ENCODE results near the gene PXDN.

Gene PXDN

DNA sequence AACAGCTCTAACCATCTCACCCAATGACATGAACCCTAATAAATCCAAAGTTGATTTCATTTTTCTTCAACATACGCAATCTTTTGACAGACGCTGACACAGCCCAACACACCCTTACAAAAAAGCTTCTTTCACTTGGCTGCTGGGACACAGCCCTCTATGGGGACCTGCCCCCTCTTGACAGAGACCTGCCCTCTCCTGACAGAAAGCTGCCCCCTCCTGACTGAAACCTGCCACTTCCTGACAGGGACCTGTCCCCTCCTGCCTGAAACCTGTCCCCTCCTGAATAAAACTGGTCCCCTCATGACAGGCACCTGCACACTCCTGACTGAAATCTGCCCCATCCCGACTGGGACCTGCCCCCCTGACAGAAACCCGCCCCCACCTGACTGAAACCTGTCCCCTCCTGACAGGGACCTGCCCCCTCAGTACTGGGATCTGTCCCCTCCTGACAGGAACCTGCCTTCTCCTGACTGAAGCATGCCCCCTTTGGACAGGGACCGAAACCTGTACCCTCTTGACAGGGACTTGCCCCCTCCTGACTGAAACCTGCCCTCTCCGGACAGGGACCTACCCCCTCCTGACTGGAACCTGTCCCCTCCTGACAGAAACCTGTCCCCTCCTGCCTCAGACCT, 87.9 kb downstream of the PXDN start:
- Mint-ChIP-seq H3K36me3 (ENCODE audit: insufficient read depth) (no peaks in the 10 kb centered on the region), H3K9me3 (no peaks in the 10 kb centered on the region), H3K4me3 (no peak overlapping the region), H3K27ac (ENCODE audit: low read depth) (no peak overlapping the region), H3K27me3 (no peaks in the 10 kb centered on the region), H3K4me1 (no peaks in the 10 kb centered on the region)
- no peak for DNase-seq (ENCODE audit: low spot score in 2 of 2)
- no peak for ATAC-seq (replicated peaks; ENCODE audit: extremely low read depth, poor library complexity, severe bottlenecking)

DNA sequence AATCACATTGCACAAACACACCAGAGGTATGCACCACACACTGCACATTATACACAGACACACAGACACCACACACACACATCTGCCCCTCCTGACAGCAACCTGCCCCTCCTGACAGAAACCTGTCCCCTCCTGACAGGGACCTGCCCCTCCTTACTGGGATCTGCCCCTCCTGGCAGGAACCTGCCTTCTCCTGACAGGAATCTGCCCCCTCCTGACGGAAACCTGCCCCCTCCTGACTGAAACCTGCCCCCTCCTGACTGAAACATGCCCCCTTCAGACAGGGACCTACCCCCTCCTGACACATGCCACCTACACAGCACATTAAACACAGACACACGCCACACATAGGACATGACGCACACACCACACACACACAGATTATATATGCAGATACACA, 88.9 kb downstream of the PXDN start:
- ATAC-seq (replicated peaks; ENCODE audit: extremely low read depth, poor library complexity, severe bottlenecking) (no peak), DNase-seq (ENCODE audit: low spot score in 2 of 2) (no peak)
- Mint-ChIP-seq H3K27ac (ENCODE audit: low read depth) (no peak overlapping the region), H3K9me3 (peaks cover 3% of the 10 kb centered on the region), H3K4me3 (no peak overlapping the region), H3K4me1 (no peaks in the 10 kb centered on the region), H3K27me3 (no peaks in the 10 kb centered on the region), H3K36me3 (ENCODE audit: insufficient read depth) (no peaks in the 10 kb centered on the region)

DNA sequence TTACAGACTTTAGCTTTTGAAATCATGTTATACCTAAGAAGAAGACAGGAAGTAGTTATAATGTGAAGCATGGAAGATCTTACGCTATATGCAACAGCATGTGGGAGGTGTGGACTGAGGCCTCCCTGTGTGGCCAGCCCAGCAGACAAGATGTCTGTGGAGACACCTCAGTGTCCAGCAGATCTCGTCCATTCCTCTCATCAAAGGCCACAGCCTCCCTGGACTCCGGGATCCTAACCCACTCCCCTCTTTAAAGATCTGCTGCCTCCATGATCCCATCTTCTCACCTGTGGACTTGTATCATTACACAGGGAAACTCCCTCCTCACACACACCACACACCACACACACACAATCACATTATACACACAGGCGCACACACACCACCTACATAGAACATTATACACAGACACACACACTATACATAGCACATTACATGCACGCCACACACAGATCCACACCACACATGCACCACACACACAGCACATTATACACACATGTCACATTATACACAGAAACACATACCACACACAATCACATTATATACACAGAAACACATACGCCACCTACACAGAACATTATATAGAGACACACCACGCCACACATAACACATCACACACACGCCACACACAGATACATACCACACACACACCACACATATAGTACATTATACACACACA, 89.5 kb downstream of the PXDN start:
- Mint-ChIP-seq H3K4me3 (no peak overlapping the region), H3K9me3 (peaks cover 9% of the 10 kb centered on the region), H3K27me3 (no peaks in the 10 kb centered on the region), H3K4me1 (no peaks in the 10 kb centered on the region), H3K27ac (ENCODE audit: low read depth) (no peak overlapping the region), H3K36me3 (ENCODE audit: insufficient read depth) (no peaks in the 10 kb centered on the region)
- ATAC-seq (replicated peaks; ENCODE audit: extremely low read depth, poor library complexity, severe bottlenecking) (no peak), DNase-seq (ENCODE audit: low spot score in 2 of 2) (no peak)

DNA sequence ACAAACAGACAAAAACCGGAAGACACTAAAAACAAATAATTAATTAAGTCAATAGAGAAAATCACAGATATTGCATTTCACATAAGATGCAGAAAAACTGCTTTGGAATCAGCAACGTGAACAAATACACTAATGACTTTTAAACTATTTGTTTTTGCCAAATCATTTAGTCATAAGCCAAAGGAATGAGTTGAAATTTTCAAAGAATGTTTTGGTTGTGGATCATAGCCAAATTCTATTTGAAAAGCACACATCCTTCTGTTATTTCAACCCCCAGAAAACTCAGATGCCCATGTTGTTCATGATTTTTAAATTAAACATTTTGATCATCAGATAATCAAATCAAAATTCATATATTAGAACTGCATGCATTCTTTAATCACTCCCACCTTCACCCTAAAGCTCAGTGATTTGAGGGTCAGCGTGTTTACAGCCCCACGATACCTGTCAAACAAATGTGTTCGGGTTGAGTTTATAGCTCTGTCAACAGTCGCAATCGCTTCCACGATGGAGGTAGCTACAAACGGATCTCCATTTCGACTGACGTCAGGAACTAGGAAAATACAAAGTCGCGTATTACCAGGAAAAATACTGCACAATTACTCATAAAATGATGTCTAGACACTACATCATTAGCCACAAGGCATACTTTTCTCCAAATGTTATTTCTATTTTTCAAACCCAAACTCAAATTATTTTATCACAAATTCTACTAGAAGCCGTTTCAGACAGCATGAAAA, 90.2 kb downstream of the PXDN start:
- DNase-seq (ENCODE audit: low spot score in 2 of 2) (no peak), ATAC-seq (replicated peaks; ENCODE audit: extremely low read depth, poor library complexity, severe bottlenecking) (no peak)
- Mint-ChIP-seq H3K36me3 (ENCODE audit: insufficient read depth) (no peaks in the 10 kb centered on the region), H3K27me3 (no peaks in the 10 kb centered on the region), H3K27ac (ENCODE audit: low read depth) (no peak overlapping the region), H3K4me1 (no peaks in the 10 kb centered on the region), H3K4me3 (no peak overlapping the region), H3K9me3 (peaks cover 11% of the 10 kb centered on the region)

DNA sequence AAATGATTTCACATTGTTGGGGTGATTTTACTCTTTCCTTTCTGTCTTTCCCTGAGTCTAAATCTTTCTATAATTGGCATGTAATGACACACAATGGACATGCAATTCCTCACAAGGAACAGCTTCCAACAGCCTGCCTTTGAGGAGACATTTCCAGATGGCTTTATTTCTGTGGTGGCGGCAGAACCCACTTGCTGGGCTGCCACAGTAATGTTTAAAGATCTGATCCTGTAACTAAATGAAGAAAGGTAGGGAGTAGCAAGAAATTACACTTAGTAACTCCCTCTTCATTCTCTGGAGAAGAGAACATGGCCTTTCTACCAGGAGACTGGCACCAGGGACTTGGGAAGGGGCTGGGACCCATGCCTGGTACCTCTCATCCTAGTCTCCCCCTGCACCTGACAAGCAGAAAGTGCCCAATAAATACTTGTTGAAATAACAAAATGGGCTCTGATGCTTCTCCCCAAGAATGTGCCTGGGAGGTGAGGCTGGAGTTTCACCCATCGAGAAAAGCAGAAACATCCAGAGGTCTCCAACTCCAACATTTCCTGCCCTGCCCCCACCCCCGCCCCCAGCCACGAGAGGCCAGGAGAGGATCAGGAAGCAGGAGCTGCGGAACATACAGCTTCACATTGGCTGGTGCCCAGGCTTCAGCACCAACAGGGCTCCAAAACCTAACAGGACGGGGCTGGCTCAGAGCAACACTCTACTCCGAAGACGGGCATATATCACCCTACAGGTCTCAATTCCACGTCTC, 92.1 kb downstream of the PXDN start:
- Mint-ChIP-seq H3K27ac (ENCODE audit: low read depth) (no peak overlapping the region), H3K36me3 (ENCODE audit: insufficient read depth) (no peaks in the 10 kb centered on the region), H3K4me1 (no peaks in the 10 kb centered on the region), H3K4me3 (no peak overlapping the region), H3K27me3 (no peaks in the 10 kb centered on the region), H3K9me3 (peaks cover 16% of the 10 kb centered on the region)
- DNase-seq (ENCODE audit: low spot score in 2 of 2), result no peak
- ATAC-seq (replicated peaks; ENCODE audit: extremely low read depth, poor library complexity, severe bottlenecking), result no peak

DNA sequence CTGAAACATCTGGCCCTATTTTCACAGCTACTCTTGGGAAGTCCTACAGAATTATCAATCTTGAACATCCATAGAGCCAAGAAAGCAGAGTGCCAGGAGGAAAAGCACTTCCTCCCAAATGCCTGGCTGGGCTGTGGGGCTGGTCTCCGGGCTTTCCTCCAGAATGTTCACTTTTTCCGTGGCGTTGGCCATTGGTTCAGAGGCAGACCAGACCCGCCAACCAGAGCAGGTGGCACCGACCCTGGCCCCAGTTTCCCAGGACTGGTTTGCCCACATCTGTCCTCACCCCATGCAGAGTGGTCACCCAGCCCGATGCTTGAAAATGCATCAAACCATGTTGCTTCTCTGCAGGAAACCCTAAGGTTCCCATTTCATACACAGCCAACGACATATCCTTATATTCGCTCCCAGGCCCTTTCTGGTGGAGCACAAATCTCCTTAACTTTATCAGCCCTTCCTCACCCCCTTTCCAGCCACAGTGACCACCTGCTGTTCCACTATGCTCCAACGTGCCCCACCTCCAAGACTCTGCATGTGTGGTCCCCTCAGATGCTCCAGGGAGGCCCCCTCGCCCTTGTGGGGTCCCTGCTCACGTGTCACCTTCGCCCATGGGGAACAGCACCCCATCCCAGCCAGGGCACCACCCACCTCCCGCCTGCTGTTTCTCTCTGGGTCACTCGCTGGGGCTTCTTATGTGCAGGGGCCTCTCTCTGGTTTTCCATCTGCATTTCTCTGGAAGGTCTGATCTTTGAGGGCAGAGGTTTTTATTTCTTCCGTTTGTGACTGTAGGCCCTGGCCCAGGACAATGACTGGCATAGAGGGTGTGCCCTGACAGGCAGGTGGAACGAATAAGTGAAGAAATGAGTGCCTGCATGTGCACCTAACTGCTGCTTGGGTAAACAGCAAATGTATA, 92.9 kb downstream of the PXDN start:
- ATAC-seq (replicated peaks; ENCODE audit: extremely low read depth, poor library complexity, severe bottlenecking) (no peak), DNase-seq (ENCODE audit: low spot score in 2 of 2) (no peak)
- Mint-ChIP-seq H3K27ac (ENCODE audit: low read depth) (no peak overlapping the region), H3K36me3 (ENCODE audit: insufficient read depth) (no peaks in the 10 kb centered on the region), H3K27me3 (no peaks in the 10 kb centered on the region), H3K4me1 (no peaks in the 10 kb centered on the region), H3K4me3 (no peak overlapping the region), H3K9me3 (peaks cover 16% of the 10 kb centered on the region)

DNA sequence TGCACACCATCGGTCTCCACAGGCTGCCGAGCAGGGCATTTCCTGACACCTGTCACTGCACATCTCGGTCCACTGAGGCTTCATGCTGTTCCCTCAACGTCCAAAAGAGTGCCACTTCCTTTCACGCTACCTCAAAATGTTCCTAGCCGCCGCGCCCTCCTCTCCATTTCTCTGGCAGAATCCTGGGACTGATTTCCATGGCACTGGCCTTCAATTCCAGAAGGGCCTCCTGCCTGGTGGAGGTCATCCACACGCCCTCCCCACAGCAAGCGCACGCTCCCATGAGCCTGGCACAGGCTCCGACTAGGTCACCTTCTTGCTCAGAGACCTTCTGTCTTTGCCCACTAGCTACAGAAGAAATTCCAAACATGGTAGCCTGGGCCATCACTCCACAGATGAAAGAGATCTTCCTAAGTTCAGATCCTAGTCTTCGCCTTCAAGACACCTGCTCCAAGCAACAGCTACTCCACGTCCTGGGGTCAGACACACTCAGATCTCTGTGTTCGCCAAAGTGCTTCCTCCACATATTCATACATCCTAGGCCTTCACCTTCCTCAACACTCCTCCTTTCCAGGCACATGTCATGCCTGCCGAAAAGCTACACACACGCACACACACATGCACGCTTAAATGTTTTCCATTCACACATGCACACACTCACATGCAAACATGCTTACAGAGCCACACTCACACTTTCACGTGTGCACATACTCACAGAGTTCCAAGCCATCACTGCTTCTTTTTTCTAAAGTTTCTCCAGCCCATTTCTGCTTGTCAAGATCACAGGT, 94.0 kb downstream of the PXDN start:
- no peaks in the 10 kb centered on the region for H3K4me1 Mint-ChIP-seq
- DNase-seq (ENCODE audit: low spot score in 2 of 2) (no peak), ATAC-seq (replicated peaks; ENCODE audit: extremely low read depth, poor library complexity, severe bottlenecking) (no peak)
- H3K9me3 Mint-ChIP-seq, result peaks cover 16% of the 10 kb centered on the region
- H3K4me3 Mint-ChIP-seq, result no peak overlapping the region
- H3K27me3 Mint-ChIP-seq, result no peaks in the 10 kb centered on the region
- no peak overlapping the region for H3K27ac Mint-ChIP-seq (ENCODE audit: low read depth)
- no peaks in the 10 kb centered on the region for H3K36me3 Mint-ChIP-seq (ENCODE audit: insufficient read depth)

DNA sequence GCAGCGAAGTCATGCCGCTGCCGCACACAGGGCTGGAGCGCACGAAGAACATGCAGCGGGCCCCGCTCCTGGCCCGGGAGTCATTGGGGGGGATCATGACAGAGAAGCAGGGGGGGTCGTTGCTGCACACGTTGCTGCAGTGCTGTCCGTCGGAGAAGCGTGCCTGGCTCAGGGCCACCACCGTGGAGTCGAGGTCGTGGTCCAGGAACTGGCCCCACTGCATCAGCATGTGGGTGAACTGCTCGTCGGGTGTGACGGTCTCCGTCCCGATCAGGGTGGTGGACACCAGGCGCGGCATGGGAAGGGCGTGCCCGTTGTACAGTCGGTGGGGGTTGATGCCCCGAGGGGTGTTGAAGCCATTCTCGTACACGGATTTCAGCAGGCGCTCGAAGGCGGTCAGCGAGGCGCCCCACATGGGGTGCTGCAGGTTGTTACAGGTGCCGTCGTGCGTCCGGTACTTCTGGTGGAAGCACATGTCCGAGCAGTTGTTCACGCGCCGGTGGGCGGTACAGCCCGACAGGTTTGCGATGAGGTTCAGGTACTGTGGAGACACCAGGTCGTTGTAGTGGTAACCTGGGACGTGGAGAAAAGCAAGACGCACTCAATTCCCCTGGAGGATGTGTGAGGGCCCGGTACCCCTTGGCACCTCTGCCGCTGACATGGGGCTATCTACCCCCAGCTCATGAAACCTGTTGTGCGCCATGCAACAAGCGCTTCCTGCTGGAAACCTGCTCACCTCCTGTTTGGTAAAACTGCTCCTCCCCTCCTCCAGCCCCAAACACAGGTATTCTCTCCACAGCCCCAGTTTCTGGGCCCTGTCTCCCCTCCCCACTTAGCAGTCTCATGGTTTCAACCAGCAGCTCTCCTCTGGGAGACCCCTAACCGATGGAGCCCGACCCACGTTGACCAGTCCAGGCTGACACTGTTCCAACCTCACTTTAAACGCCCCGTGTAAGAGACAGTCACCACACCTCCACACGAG, 94.9 kb downstream of the PXDN start:
- no peaks in the 10 kb centered on the region for H3K36me3 Mint-ChIP-seq (ENCODE audit: insufficient read depth)
- no peaks in the 10 kb centered on the region for H3K4me1 Mint-ChIP-seq
- DNase-seq (ENCODE audit: low spot score in 2 of 2) (no peak), ATAC-seq (replicated peaks; ENCODE audit: extremely low read depth, poor library complexity, severe bottlenecking) (no peak)
- H3K27me3 Mint-ChIP-seq, result no peaks in the 10 kb centered on the region
- peaks cover 16% of the 10 kb centered on the region for H3K9me3 Mint-ChIP-seq
- H3K4me3 Mint-ChIP-seq, result no peak overlapping the region
- no peak overlapping the region for H3K27ac Mint-ChIP-seq (ENCODE audit: low read depth)

DNA sequence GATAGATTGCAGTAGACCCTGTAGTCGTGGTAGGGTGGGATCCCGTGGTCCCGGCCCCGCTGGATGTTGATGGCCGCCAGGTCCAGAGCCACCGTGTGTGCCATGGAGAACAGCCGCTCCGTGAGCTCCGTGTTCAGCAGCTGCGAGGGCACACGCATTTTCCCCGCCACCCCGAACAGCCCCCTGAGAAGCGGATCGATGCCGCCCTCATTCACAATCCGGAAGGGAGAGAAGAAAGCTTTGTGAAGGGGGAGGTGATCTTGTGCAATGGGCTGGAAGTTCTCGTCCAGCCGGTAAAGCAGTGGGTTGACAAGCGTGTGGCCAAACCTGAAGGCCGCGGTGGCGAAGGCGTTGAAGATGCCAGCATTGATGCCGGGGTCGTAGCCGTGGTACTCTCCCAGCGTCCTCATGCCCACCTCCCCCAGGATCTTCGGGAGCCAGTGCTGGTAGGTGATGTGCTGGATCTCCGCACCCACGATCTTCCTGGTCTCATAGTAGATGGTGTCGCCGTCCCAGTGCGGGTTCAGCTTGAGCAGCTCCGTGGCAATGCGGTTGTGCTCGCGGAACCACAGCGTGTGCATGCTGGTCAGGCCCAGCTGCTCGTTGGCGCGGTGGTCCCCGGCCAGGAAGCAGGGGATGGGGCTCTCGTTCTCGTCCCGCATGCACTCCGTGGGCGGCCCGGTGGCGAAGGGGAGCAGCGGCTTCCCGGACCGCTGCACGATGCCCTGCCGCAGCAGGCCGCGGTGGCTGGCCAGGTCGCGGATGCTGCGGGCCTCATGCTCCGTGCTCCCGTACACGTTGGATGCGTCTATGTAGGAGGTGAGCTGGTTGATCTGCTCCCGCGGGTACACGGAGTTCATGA, 95.8 kb downstream of the PXDN start:
- H3K4me3 Mint-ChIP-seq, result no peak overlapping the region
- DNase-seq (ENCODE audit: low spot score in 2 of 2) (no peak), ATAC-seq (replicated peaks; ENCODE audit: extremely low read depth, poor library complexity, severe bottlenecking) (no peak)
- H3K27me3 Mint-ChIP-seq, result no peaks in the 10 kb centered on the region
- H3K36me3 Mint-ChIP-seq (ENCODE audit: insufficient read depth), result no peaks in the 10 kb centered on the region
- no peak overlapping the region for H3K27ac Mint-ChIP-seq (ENCODE audit: low read depth)
- peaks cover 16% of the 10 kb centered on the region for H3K9me3 Mint-ChIP-seq
- H3K4me1 Mint-ChIP-seq, result no peaks in the 10 kb centered on the region

Measured in central memory CD8-positive, alpha-beta T cell (primary cell).